GM13976 (cell line): ENCODE results near the gene ACCS.
A peak's percentile ranks its signal among the peaks of the same experiment; 100 is the strongest.

ENCODE experiments used
- DNase-seq: peaks from one replicate; pipeline ENCODE4 v3.0.0; 2012; ENCODE audit warnings: low spot score
- CTCF ChIP-seq: IDR thresholded peaks from 2 replicates; pipeline ENCODE4 v1.5.1; 2012; ENCODE audit warnings: borderline replicate concordance, mild to moderate bottlenecking; ENCODE audit not compliant: insufficient read depth; ENCODE audit errors: extremely low read depth, missing control alignments, control extremely low read depth
- in situ Hi-C: fragments of 300-500 bp; cut with MboI; formaldehyde crosslinking; loops from one replicate; pipeline ENCODE4 v1.12.0; 2022; ENCODE audit warnings: low sequenced_read_pairs, mixed read lengths, inconsistent platforms; ENCODE audit not compliant: unreplicated experiment

Gene ACCS

GRCh38 chr11:44125598-44125997, 59.5 kb downstream of the ACCS start:
- no peak for DNase-seq
- TF ChIP-seq CTCF = no peak
- in situ Hi-C loops = no loop called here

GRCh38 chr11:44126304-44126703, 60.2 kb downstream of the ACCS start:
- in situ Hi-C loops = no loop called here
- no peak for TF ChIP-seq CTCF
- DNase-seq = no peak

DNA sequence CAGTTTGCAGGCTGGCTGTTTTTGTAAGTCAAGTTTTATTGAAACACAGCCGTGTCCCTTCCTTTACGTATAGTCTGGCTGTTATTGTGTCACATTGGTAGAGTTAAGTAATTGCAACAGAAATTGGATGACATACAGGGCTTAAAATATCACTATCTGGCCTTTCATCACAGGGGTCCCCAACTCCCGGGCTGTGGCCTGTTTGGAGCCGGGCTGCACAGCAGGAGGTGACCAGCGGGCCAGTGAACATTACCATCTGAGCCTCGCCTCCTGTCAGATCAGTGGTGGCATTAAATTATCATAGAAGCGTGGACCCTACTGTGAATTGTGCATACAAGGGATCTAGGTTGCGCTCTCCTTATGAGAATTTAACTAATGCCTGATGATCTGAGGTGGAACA, 61.1 kb downstream of the ACCS start:
- in situ Hi-C loops = no loop called here
- DNase-seq = no peak
- no peak for TF ChIP-seq CTCF

GRCh38 chr11:44128729-44129128, 62.7 kb downstream of the ACCS start:
- in situ Hi-C loops = no loop called here
- no peak for DNase-seq
- TF ChIP-seq CTCF = no peak

GRCh38 chr11:44130751-44131150, 64.7 kb downstream of the ACCS start:
- TF ChIP-seq CTCF = no peak
- in situ Hi-C loops = no loop called here

DNA sequence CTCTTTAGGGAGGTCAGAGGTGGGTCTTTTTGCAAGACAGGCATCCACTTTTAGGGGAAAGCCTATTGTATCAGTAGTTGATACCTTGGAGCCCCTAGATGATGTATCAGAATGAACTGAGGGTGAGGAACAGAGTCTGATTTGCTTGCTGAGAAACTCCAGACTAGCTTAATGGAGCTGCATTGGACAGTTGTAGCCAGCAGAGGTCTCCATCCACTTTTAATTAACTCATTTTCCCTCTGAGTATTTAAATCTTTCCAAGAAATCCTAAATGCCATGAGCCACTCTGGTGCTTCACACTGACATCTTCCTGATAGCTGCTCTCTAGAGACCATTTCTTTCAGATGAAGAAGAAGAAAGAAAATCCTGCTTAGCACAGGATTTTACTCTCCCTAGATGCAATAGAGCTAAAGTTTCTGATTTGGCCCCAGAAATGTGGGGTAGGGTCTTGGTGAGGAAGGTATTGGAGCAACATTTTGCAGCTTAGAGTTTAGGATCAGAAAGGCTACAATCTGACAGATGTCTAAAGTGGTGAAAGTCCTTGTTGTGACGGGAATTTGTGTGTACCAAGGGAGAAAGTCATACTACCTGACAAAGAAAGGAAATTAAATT, 67.4 kb downstream of the ACCS start:
- peak; percentile 42 for TF ChIP-seq CTCF
- in situ Hi-C loops = no loop called here
- DNase-seq = peak; percentile 21

More at GRCh38 chr11:44130751-44131150, 64.7 kb downstream of the ACCS start:
- DNase-seq = no peak
